ENCODE results near the gene YTHDF1.
"Not testable (repeated sequence)": the region's sequence is repeated elsewhere in the genome, so short reads cannot be mapped to it uniquely, and the experiment has no call there.

The YTHDF1 gene

GRCh38 chr20:63169681-63170080 is 46.2 kb downstream of the YTHDF1 start:
- no peak for DNase-seq (ENCODE audit: low read depth)

GRCh38 chr20:63168861-63169260 is 47.1 kb downstream of the YTHDF1 start:
- no peak for DNase-seq (ENCODE audit: low read depth)

GRCh38 chr20:63167918-63168520 is 47.9 kb downstream of the YTHDF1 start:
- DNase-seq (ENCODE audit: low read depth) = no peak

- DNase-seq (ENCODE audit: low read depth) = no peak
Observed at GRCh38 chr20:63167026-63167917, 48.7 kb downstream of the YTHDF1 start.

- no peak for DNase-seq (ENCODE audit: low read depth)
Observed at GRCh38 chr20:63166193-63167020, 49.5 kb downstream of the YTHDF1 start.

- DNase-seq (ENCODE audit: low read depth) = no peak
Observed at GRCh38 chr20:63165356-63166192, 50.4 kb downstream of the YTHDF1 start.

GRCh38 chr20:63164484-63165355 is 51.2 kb downstream of the YTHDF1 start:
- DNase-seq (ENCODE audit: low read depth) = no peak

- no peak for DNase-seq (ENCODE audit: low read depth)
Observed at GRCh38 chr20:63163596-63164483, 52.1 kb downstream of the YTHDF1 start.

- DNase-seq (ENCODE audit: low read depth) = no peak
Observed at GRCh38 chr20:63163171-63163570, 52.8 kb downstream of the YTHDF1 start.

GRCh38 chr20:63162206-63162795 is 53.6 kb downstream of the YTHDF1 start:
- DNase-seq (ENCODE audit: low read depth) = no peak

- DNase-seq (ENCODE audit: low read depth) = no peak
Observed at GRCh38 chr20:63161176-63161651, 54.7 kb downstream of the YTHDF1 start.

- DNase-seq (ENCODE audit: low read depth) = no peak
Observed at GRCh38 chr20:63160641-63161175, 55.2 kb downstream of the YTHDF1 start.

GRCh38 chr20:63159826-63160640 is 55.9 kb downstream of the YTHDF1 start:
- no peak for DNase-seq (ENCODE audit: low read depth)

- not testable (repeated sequence) for DNase-seq (ENCODE audit: low read depth)
Observed at GRCh38 chr20:63159251-63159650, 56.7 kb downstream of the YTHDF1 start.

- no peak for DNase-seq (ENCODE audit: low read depth)
Observed at GRCh38 chr20:63158845-63159244, 57.1 kb downstream of the YTHDF1 start.

GRCh38 chr20:63158352-63158751 is 57.6 kb downstream of the YTHDF1 start:
- DNase-seq (ENCODE audit: low read depth) = no peak

- DNase-seq (ENCODE audit: low read depth) = not testable (repeated sequence)
Observed at GRCh38 chr20:63157431-63157830, 58.5 kb downstream of the YTHDF1 start.

- no peak for DNase-seq (ENCODE audit: low read depth)
Observed at GRCh38 chr20:63156221-63156671, 59.7 kb downstream of the YTHDF1 start.

Measured in GM04503 (cell line).